ENCODE results near the gene ALPI.
"Not testable (repeated sequence)": the region's sequence is repeated elsewhere in the genome, so short reads cannot be mapped to it uniquely, and the experiment has no call there.

DNA sequence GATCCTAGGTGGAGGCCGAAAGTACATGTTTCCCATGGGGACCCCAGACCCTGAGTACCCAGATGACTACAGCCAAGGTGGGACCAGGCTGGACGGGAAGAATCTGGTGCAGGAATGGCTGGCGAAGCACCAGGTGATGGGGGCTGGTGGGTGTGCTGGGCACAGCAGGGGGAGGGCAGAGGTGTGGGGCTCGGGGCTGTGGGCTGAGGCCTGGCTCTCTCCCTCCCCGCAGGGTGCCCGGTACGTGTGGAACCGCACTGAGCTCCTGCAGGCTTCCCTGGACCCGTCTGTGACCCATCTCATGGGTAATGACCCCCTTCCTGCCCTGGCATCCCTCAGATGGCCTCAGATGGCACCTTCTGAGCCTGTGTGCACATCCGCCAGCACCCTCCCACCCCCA, 47.7 kb upstream of the ALPI start:
- TF ChIP-seq, protein P1, sequence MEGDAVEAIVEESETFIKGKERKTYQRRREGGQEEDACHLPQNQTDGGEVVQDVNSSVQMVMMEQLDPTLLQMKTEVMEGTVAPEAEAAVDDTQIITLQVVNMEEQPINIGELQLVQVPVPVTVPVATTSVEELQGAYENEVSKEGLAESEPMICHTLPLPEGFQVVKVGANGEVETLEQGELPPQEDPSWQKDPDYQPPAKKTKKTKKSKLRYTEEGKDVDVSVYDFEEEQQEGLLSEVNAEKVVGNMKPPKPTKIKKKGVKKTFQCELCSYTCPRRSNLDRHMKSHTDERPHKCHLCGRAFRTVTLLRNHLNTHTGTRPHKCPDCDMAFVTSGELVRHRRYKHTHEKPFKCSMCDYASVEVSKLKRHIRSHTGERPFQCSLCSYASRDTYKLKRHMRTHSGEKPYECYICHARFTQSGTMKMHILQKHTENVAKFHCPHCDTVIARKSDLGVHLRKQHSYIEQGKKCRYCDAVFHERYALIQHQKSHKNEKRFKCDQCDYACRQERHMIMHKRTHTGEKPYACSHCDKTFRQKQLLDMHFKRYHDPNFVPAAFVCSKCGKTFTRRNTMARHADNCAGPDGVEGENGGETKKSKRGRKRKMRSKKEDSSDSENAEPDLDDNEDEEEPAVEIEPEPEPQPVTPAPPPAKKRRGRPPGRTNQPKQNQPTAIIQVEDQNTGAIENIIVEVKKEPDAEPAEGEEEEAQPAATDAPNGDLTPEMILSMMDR (conservative IDR thresholded peaks at IDR 0.05; ENCODE audit: low read length), result not testable (repeated sequence)
- TF ChIP-seq EZH2phosphoT487 (IDR thresholded peaks at IDR 0.05; ENCODE audit: borderline replicate concordance, low read depth, low read length), result not testable (repeated sequence)

Data from OCI-LY7 (cell line).